WTC11 (cell line): Measurements from ENCODE around the gene PTGES2. TPM values are rescaled to one million over a fixed set of nuclear protein-coding genes. Genes with fewer than 3 reads are reported as not detected.

Experiments used
- ATAC-seq: fragments of 200-7000 bp; cut with Tn5 transposase; 2 replicates; pipeline ENCODE4 v1.10.0; 2021; ENCODE audit warnings: mild to moderate bottlenecking, moderate library complexity
- CTCF ChIA-PET: fragments of 300-600 bp; sonication (Branson Sonifier 250); formaldehyde crosslinking; loops from one replicate; lab custom pipeline; 2021; ENCODE audit warnings: antibody characterized with exemption; lab: Charles Lee
- POLR2A ChIA-PET: fragments of 350-600 bp; sonication (Branson Sonifier 250); formaldehyde crosslinking; loops from one replicate; lab custom pipeline; 2021; ENCODE audit warnings: antibody characterized with exemption; lab: Charles Lee
- DNase-seq: peaks from one replicate; pipeline ENCODE4 v3.0.0; 2021; ENCODE audit warnings: low spot score
- H3K27ac Mint-ChIP-seq: 2 replicates; pipeline ENCODE4 v1.8.0; 2021; ENCODE audit warnings: mixed read lengths
- H3K27me3 Mint-ChIP-seq: 2 replicates; pipeline ENCODE4 v1.8.0; 2021; ENCODE audit warnings: low read depth, mild to moderate bottlenecking, moderate library complexity, mixed read lengths
- H3K36me3 Mint-ChIP-seq: 2 replicates; pipeline ENCODE4 v1.8.0; 2021; ENCODE audit warnings: mixed read lengths
- H3K4me1 Mint-ChIP-seq: 2 replicates; pipeline ENCODE4 v1.8.0; 2022; ENCODE audit warnings: mixed read lengths
- H3K4me3 Mint-ChIP-seq: 2 replicates; pipeline ENCODE4 v1.8.0; 2021; ENCODE audit warnings: mild to moderate bottlenecking, moderate library complexity, mixed read lengths
- H3K9me3 Mint-ChIP-seq: 2 replicates; pipeline ENCODE4 v1.8.0; 2021; ENCODE audit warnings: mixed read lengths
- ATF2 ChIP-seq: sonication (generic); formaldehyde crosslinking; IDR thresholded peaks from 2 replicates; pipeline ENCODE4 v1.8.1; 2022; ENCODE audit warnings: low read depth, missing genetic modification reagents, borderline replicate concordance
- CBFB ChIP-seq: sonication (generic); formaldehyde crosslinking; IDR thresholded peaks from 2 replicates; pipeline ENCODE4 v1.8.1; 2022; ENCODE audit warnings: mild to moderate bottlenecking, low read depth, missing genetic modification reagents
- FOXJ3 ChIP-seq: sonication (generic); formaldehyde crosslinking; IDR thresholded peaks from 2 replicates; pipeline ENCODE4 v1.9.0; 2021; ENCODE audit warnings: missing genetic modification reagents, mild to moderate bottlenecking, borderline replicate concordance
- FOXK1 ChIP-seq: sonication (generic); formaldehyde crosslinking; IDR thresholded peaks from 2 replicates; pipeline ENCODE4 v1.8.0; 2022; ENCODE audit warnings: mild to moderate bottlenecking, moderate library complexity, missing genetic modification reagents
- FOXP4 ChIP-seq: sonication (generic); formaldehyde crosslinking; IDR thresholded peaks from 2 replicates; pipeline ENCODE4 v1.8.0; 2022; ENCODE audit warnings: mild to moderate bottlenecking, missing genetic modification reagents
- TEAD1 ChIP-seq: sonication (generic); formaldehyde crosslinking; IDR thresholded peaks from 2 replicates; pipeline ENCODE4 v1.8.0; 2022; ENCODE audit warnings: mild to moderate bottlenecking, missing genetic modification reagents
- TP53 ChIP-seq: sonication (generic); formaldehyde crosslinking; IDR thresholded peaks from 2 replicates; pipeline ENCODE4 v1.8.1; 2023; ENCODE audit warnings: mild to moderate bottlenecking, missing genetic modification reagents
- USF1 ChIP-seq: sonication (generic); formaldehyde crosslinking; IDR thresholded peaks from 2 replicates; pipeline ENCODE4 v1.8.0; 2022; ENCODE audit warnings: mild to moderate bottlenecking, missing genetic modification reagents
- total RNA-seq: library from RNA; stranded (reverse); gene quantifications from 3 replicates; pipeline ENCODE4 v1.2.3, GENCODE V29; 2021
- TF ChIP-seq, protein P1 (sequence below): sonication (generic); formaldehyde crosslinking; IDR thresholded peaks from 2 replicates; pipeline ENCODE4 v1.8.1; 2023; ENCODE audit warnings: mild to moderate bottlenecking, moderate library complexity, missing genetic modification reagents
- TF ChIP-seq, protein P2 (sequence below): sonication (generic); formaldehyde crosslinking; IDR thresholded peaks from 2 replicates; pipeline ENCODE4 v1.8.1; 2022; ENCODE audit warnings: mild to moderate bottlenecking, moderate library complexity, missing genetic modification reagents
- TF ChIP-seq, protein P3 (sequence below): sonication (generic); formaldehyde crosslinking; IDR thresholded peaks from 2 replicates; pipeline ENCODE4 v1.8.1; 2022; ENCODE audit warnings: low read depth, mild to moderate bottlenecking, moderate library complexity, missing genetic modification reagents, borderline replicate concordance

PTGES2 gene
- total RNA-seq, 1 experiment from 2014 or later: 118 TPM

GRCh38 chr9:128122809-128123175, 4.7 kb downstream of the PTGES2 start:
- DNase-seq (no peak), ATAC-seq (no peak)
- POLR2A ChIA-PET: no interaction called here
- H3K27ac Mint-ChIP-seq: no peak overlapping the region
- CTCF ChIA-PET: no interaction called here
- H3K27me3 Mint-ChIP-seq: no peaks in the 10 kb centered on the region
- no peak for TF ChIP-seq CBFB
- peaks cover 19% of the 10 kb centered on the region for H3K36me3 Mint-ChIP-seq
- no peak overlapping the region for H3K4me3 Mint-ChIP-seq
- no peaks in the 10 kb centered on the region for H3K9me3 Mint-ChIP-seq
- H3K4me1 Mint-ChIP-seq: peaks cover 20% of the 10 kb centered on the region

DNA sequence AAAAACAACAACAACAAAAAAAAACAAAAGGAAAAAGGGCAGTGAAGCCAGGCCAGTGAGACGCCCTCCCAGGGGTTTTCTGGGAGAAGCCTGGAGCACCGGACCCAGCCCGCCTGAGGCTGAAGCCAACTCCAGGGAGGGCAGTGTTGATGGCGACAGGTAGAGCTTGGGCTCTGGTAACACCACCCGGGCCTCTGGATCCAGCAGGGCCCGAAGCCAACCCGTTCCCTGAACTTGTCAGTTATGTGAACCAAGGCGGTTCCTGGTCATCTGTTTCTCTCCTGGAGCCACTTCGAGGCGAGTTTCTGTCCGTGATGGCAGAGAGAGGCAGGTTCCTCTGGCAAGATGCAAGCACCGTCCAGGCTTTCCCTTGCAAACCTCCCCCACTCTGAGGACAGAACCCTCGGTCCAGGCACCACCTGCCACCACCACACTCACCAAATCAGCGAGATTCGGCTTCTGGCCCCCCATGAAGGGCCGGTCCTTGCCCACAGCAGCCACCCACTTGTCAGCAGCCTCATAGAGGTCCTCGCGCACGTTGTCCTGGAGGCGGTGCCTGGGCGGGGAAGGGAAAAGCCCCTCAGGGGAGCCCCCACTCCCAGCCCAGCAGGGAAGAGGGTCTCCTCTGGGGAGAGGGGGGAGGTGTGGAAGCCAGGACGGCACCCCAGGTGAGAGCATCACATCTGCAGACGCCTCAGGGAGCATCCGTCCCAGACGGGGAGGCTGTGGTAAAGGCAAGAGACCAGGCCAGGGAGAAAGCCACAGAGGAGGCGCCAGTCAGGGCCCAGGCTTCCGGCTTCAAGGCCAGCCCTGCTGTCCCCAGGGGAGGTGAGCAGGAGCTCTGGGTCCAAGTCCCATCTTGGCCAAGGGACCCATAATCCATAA, 5.4 kb downstream of the PTGES2 start:
- DNase-seq: no peak
- Mint-ChIP-seq H3K9me3 (no peaks in the 10 kb centered on the region), H3K4me3 (no peak overlapping the region), H3K27me3 (no peaks in the 10 kb centered on the region), H3K27ac (no peak overlapping the region), H3K36me3 (peaks cover 19% of the 10 kb centered on the region), H3K4me1 (peaks cover 23% of the 10 kb centered on the region)
- no peak for TF ChIP-seq ATF2 (CRISPR knock-in tag)
- TF ChIP-seq, protein P1, sequence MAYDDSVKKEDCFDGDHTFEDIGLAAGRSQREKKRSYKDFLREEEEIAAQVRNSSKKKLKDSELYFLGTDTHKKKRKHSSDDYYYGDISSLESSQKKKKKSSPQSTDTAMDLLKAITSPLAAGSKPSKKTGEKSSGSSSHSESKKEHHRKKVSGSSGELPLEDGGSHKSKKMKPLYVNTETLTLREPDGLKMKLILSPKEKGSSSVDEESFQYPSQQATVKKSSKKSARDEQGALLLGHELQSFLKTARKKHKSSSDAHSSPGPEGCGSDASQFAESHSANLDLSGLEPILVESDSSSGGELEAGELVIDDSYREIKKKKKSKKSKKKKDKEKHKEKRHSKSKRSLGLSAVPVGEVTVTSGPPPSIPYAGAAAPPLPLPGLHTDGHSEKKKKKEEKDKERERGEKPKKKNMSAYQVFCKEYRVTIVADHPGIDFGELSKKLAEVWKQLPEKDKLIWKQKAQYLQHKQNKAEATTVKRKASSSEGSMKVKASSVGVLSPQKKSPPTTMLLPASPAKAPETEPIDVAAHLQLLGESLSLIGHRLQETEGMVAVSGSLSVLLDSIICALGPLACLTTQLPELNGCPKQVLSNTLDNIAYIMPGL (CRISPR knock-in tag): no peak
- CTCF ChIA-PET: no interaction called here
- no peak for ATAC-seq
- POLR2A ChIA-PET: no interaction called here

GRCh38 chr9:128121466-128121810, 6.1 kb downstream of the PTGES2 start:
- TF ChIP-seq, protein P2, sequence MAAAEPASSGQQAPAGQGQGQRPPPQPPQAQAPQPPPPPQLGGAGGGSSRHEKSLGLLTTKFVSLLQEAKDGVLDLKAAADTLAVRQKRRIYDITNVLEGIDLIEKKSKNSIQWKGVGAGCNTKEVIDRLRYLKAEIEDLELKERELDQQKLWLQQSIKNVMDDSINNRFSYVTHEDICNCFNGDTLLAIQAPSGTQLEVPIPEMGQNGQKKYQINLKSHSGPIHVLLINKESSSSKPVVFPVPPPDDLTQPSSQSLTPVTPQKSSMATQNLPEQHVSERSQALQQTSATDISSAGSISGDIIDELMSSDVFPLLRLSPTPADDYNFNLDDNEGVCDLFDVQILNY (CRISPR knock-in tag): no peak
- peaks cover 22% of the 10 kb centered on the region for H3K4me1 Mint-ChIP-seq
- no peak for DNase-seq
- no peaks in the 10 kb centered on the region for H3K27me3 Mint-ChIP-seq
- peaks cover 19% of the 10 kb centered on the region for H3K36me3 Mint-ChIP-seq
- CTCF ChIA-PET: no interaction called here
- no peaks in the 10 kb centered on the region for H3K9me3 Mint-ChIP-seq
- ATAC-seq: no peak
- no peak overlapping the region for H3K27ac Mint-ChIP-seq
- no peak overlapping the region for H3K4me3 Mint-ChIP-seq
- POLR2A ChIA-PET: no interaction called here

GRCh38 chr9:128120741-128121465, 6.6 kb downstream of the PTGES2 start:
- ChIA-PET CTCF (interaction anchor here (0.6 to 1.4 kb wide), 2 partner anchors 37 to 53 kb away, joined by 3 read pairs; partner anchors contain the start of genes NAIF1 and SLC25A25), POLR2A (interaction anchor here (0.5 kb wide), 1 partner anchor 20 kb away, joined by 4 read pairs; no protein-coding TSS in a partner anchor)
- TF ChIP-seq FOXK1 (CRISPR knock-in tag): no peak
- TF ChIP-seq, protein P3, sequence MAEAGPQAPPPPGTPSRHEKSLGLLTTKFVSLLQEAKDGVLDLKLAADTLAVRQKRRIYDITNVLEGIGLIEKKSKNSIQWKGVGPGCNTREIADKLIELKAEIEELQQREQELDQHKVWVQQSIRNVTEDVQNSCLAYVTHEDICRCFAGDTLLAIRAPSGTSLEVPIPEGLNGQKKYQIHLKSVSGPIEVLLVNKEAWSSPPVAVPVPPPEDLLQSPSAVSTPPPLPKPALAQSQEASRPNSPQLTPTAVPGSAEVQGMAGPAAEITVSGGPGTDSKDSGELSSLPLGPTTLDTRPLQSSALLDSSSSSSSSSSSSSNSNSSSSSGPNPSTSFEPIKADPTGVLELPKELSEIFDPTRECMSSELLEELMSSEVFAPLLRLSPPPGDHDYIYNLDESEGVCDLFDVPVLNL (CRISPR knock-in tag): no peak
- no peak for TF ChIP-seq FOXJ3
- TF ChIP-seq FOXP4: no peak
- no peak for TF ChIP-seq TP53 (CRISPR knock-in tag)
- TF ChIP-seq USF1: no peak
- TF ChIP-seq TEAD1 (CRISPR knock-in tag): no peak
- DNase-seq: no peak
- no peak for ATAC-seq
- H3K36me3 Mint-ChIP-seq: peaks cover 19% of the 10 kb centered on the region
- H3K9me3 Mint-ChIP-seq: no peaks in the 10 kb centered on the region
- H3K27ac Mint-ChIP-seq: no peak overlapping the region
- H3K4me3 Mint-ChIP-seq: no peak overlapping the region
- H3K27me3 Mint-ChIP-seq: no peaks in the 10 kb centered on the region
- peaks cover 17% of the 10 kb centered on the region for H3K4me1 Mint-ChIP-seq
